GM23338 (cell line): ENCODE results near the gene PHGDH. TPM values are rescaled to one million over a fixed set of nuclear protein-coding genes. Genes with fewer than 3 reads are reported as not detected.

ENCODE experiments used
- ATAC-seq: fragments of 200-7000 bp; cut with Tn5 transposase; 3 replicates; pipeline ENCODE4 v1.9.1; 2020
- DNase-seq: peaks from one replicate; pipeline ENCODE4 v3.0.0-alpha.2; 2015; ENCODE audit warnings: low spot score
- H2AFZ ChIP-seq: fragments of 200-600 bp; sonication (generic); 2 replicates; pipeline ENCODE4 v1.8.0; 2016; ENCODE audit warnings: antibody characterized with exemption, mild to moderate bottlenecking, moderate library complexity
- H3F3A ChIP-seq: fragments of 200-600 bp; sonication (generic); replicated peaks from 2 replicates; pipeline ENCODE4 v1.8.0; 2017; ENCODE audit warnings: antibody characterized with exemption, mixed run types, low read depth
- H3K27ac ChIP-seq: fragments of 200-600 bp; sonication (generic); 2 replicates; pipeline ENCODE4 v1.6.1; 2016; ENCODE audit warnings: low read depth
- H3K27me3 ChIP-seq: fragments of 200-600 bp; sonication (generic); 2 replicates; pipeline ENCODE4 v1.8.0; 2016; ENCODE audit warnings: mild to moderate bottlenecking, mixed run types, moderate library complexity; ENCODE audit not compliant: insufficient read depth
- H3K36me3 ChIP-seq: fragments of 200-600 bp; sonication (generic); 2 replicates; pipeline ENCODE4 v1.8.0; 2016; ENCODE audit warnings: mild to moderate bottlenecking; ENCODE audit not compliant: insufficient read depth
- H3K4me1 ChIP-seq: fragments of 200-600 bp; sonication (generic); 2 replicates; pipeline ENCODE4 v1.8.0; 2016; ENCODE audit warnings: mild to moderate bottlenecking, moderate library complexity; ENCODE audit not compliant: insufficient read depth
- H3K4me2 ChIP-seq: fragments of 200-600 bp; sonication (generic); 2 replicates; pipeline ENCODE4 v1.7.1; 2017; ENCODE audit warnings: mixed run types
- H3K4me3 ChIP-seq: fragments of 200-600 bp; sonication (generic); 2 replicates; pipeline ENCODE4 v1.6.1; 2016; ENCODE audit warnings: mixed run types
- H3K79me2 ChIP-seq: fragments of 200-600 bp; sonication (generic); replicated peaks from 2 replicates; pipeline ENCODE4 v1.8.0; 2017; ENCODE audit warnings: mild to moderate bottlenecking; ENCODE audit not compliant: insufficient read depth
- H3K9me2 ChIP-seq: fragments of 200-600 bp; sonication (generic); 2 replicates; pipeline ENCODE4 v1.8.0; 2017; ENCODE audit not compliant: insufficient read depth
- H4K20me1 ChIP-seq: fragments of 200-600 bp; sonication (generic); replicated peaks from 2 replicates; pipeline ENCODE4 v1.8.0; 2017; ENCODE audit warnings: mild to moderate bottlenecking; ENCODE audit not compliant: insufficient read depth
- H3K27ac Mint-ChIP-seq: 2 replicates; pipeline ENCODE4 v1.8.0; 2020; ENCODE audit warnings: inconsistent platforms, mild to moderate bottlenecking, moderate library complexity, mixed read lengths
- H3K27me3 Mint-ChIP-seq: 3 replicates; pipeline ENCODE4 v1.8.0; 2022; ENCODE audit warnings: low read depth, mild to moderate bottlenecking, moderate library complexity, mixed read lengths, inconsistent platforms; ENCODE audit not compliant: insufficient read depth, poor library complexity
- H3K36me3 Mint-ChIP-seq: 3 replicates; pipeline ENCODE4 v1.8.0; 2021; ENCODE audit warnings: low read depth, mild to moderate bottlenecking, inconsistent platforms, moderate library complexity, mixed read lengths
- H3K4me1 Mint-ChIP-seq: 3 replicates; pipeline ENCODE4 v1.8.0; 2020; ENCODE audit warnings: mild to moderate bottlenecking, inconsistent platforms, mixed read lengths
- H3K4me3 Mint-ChIP-seq: 3 replicates; pipeline ENCODE4 v1.8.0; 2021; ENCODE audit warnings: moderate library complexity, mild to moderate bottlenecking, inconsistent platforms, mixed read lengths
- H3K9me3 Mint-ChIP-seq: 3 replicates; pipeline ENCODE4 v1.8.0; 2020; ENCODE audit warnings: moderate library complexity, mild to moderate bottlenecking, inconsistent platforms, mixed read lengths
- CREB1 ChIP-seq: fragments of 250-450 bp; sonication (Bioruptor Pico); IDR thresholded peaks from 2 replicates; pipeline ENCODE4 v1.5.0; 2020; ENCODE audit warnings: low read depth, mild to moderate bottlenecking, moderate library complexity
- CTCF ChIP-seq, 2 experiments: fragments of 200-600 bp in 1 of 2; sonication (generic) in 1 of 2; conservative IDR thresholded peaks; 2 replicates each; pipeline versions ENCODE4 v1.5.1 to v1.6.1; 2016 to 2017; ENCODE audit warnings: antibody characterized with exemption in 2 of 2, low read depth in 2 of 2, mild to moderate bottlenecking in 2 of 2, moderate library complexity in 1 of 2
- ETS1 ChIP-seq: IDR thresholded peaks from 2 replicates; pipeline ENCODE4 v1.6.1; 2016; ENCODE audit warnings: antibody characterized with exemption
- EZH2 ChIP-seq: fragments of 200-600 bp; sonication (generic); IDR thresholded peaks from one replicate; pipeline ENCODE4 v1.8.0; 2017; ENCODE audit warnings: antibody characterized with exemption, mild to moderate bottlenecking, low read depth; ENCODE audit not compliant: unreplicated experiment
- EZH2phosphoT487 ChIP-seq: fragments of 200-600 bp; sonication (generic); IDR thresholded peaks from one replicate; pipeline ENCODE4 v1.8.1; 2018; ENCODE audit warnings: antibody characterized with exemption; ENCODE audit not compliant: unreplicated experiment
- JUNB ChIP-seq: IDR thresholded peaks from one replicate; pipeline ENCODE4 v1.6.1; 2016; ENCODE audit warnings: antibody characterized with exemption; ENCODE audit not compliant: unreplicated experiment
- NANOG ChIP-seq: IDR thresholded peaks from 2 replicates; pipeline ENCODE4 v1.6.1; 2016; ENCODE audit warnings: antibody characterized with exemption, borderline replicate concordance
- POLR2AphosphoS5 ChIP-seq: IDR thresholded peaks from 2 replicates; pipeline ENCODE4 v1.6.1; 2016; ENCODE audit warnings: antibody characterized with exemption, low read depth
- REST ChIP-seq: IDR thresholded peaks from one replicate; pipeline ENCODE4 v1.6.1; 2018; ENCODE audit warnings: antibody characterized with exemption; ENCODE audit not compliant: unreplicated experiment
- STAT1 ChIP-seq: IDR thresholded peaks from one replicate; pipeline ENCODE4 v1.6.1; 2016; ENCODE audit warnings: antibody characterized with exemption; ENCODE audit not compliant: unreplicated experiment
- ZNF114 ChIP-seq: fragments of 250-450 bp; sonication (Bioruptor Pico); IDR thresholded peaks from 2 replicates; pipeline ENCODE4 v1.5.0; 2020; ENCODE audit warnings: mild to moderate bottlenecking, moderate library complexity
- ZNF331 ChIP-seq: fragments of 250-450 bp; sonication (Bioruptor Pico); IDR thresholded peaks from 2 replicates; pipeline ENCODE4 v1.5.0; 2020; ENCODE audit warnings: low read depth, mild to moderate bottlenecking, moderate library complexity
- polyA plus RNA-seq: library from polyadenylated mRNA; unstranded; fragments of >200 nt; fragmentation: Nextera tagmentation; extraction: Ambion mirVana; gene quantifications from 2 replicates; pipeline ENCODE4 v1.2.1, GENCODE V29; 2016
- total RNA-seq: library from RNA; depleted of rRNA; stranded (reverse); fragments of >200 nt; shearing (Covaris generic); gene quantifications from 2 replicates; pipeline ENCODE4 v1.2.3, GENCODE V29; 2014

PHGDH gene
- total and polyA plus RNA-seq, 2 experiments from 2014 or later: 612 to 885 TPM

- Mint-ChIP-seq H3K9me3 (no peaks in the 10 kb centered on the region), H3K4me3 (no peak overlapping the region), H3K4me1 (peaks cover 10% of the 10 kb centered on the region; the same call in 2 of the 3 replicates), H3K36me3 (no peaks in the 10 kb centered on the region), H3K27ac (no peak overlapping the region), H3K27me3 (no peaks in the 10 kb centered on the region)
- Histone ChIP-seq H2AFZ (peak overlapping the region; percentile 59; the same call in 1 of the 2 replicates), H3K4me1 (no peaks in the 10 kb centered on the region), H3K4me3 (no peak overlapping the region), H3K27ac (no peak overlapping the region), H3K79me2 (no peaks in the 10 kb centered on the region), H3K27me3 (no peaks in the 10 kb centered on the region), H3K9me2 (no peaks in the 10 kb centered on the region), H4K20me1 (no peaks in the 10 kb centered on the region), H3K36me3 (no peaks in the 10 kb centered on the region), H3K4me2 (no peak overlapping the region), H3F3A (no peaks in the 10 kb centered on the region)
- ATAC-seq: no peak
- no peak for DNase-seq
- TF ChIP-seq ETS1: no peak
- TF ChIP-seq CTCF (conservative IDR thresholded peaks at IDR 0.05; ENCODE audit: low read depth in 2 of 2): no peak
- TF ChIP-seq JUNB: no peak
- no peak for TF ChIP-seq EZH2phosphoT487
Observed at GRCh38 chr1:119783354-119784185, 71.8 kb downstream of the PHGDH start.

GRCh38 chr1:119784191-119784781 is 72.6 kb downstream of the PHGDH start:
- Mint-ChIP-seq H3K4me3 (no peak overlapping the region), H3K27me3 (no peaks in the 10 kb centered on the region), H3K9me3 (no peaks in the 10 kb centered on the region), H3K27ac (no peak overlapping the region), H3K36me3 (no peaks in the 10 kb centered on the region), H3K4me1 (peaks cover 10% of the 10 kb centered on the region; the same call in 2 of the 3 replicates)
- H3K4me2 ChIP-seq: no peak overlapping the region
- H3K4me3 ChIP-seq: no peak overlapping the region
- no peak for ATAC-seq
- H3K9me2 ChIP-seq: no peaks in the 10 kb centered on the region
- no peak overlapping the region for H2AFZ ChIP-seq
- no peaks in the 10 kb centered on the region for H3K36me3 ChIP-seq
- no peaks in the 10 kb centered on the region for H3F3A ChIP-seq
- H4K20me1 ChIP-seq: no peaks in the 10 kb centered on the region
- no peak overlapping the region for H3K27ac ChIP-seq
- no peaks in the 10 kb centered on the region for H3K4me1 ChIP-seq
- DNase-seq: no peak
- no peaks in the 10 kb centered on the region for H3K27me3 ChIP-seq
- H3K79me2 ChIP-seq: no peaks in the 10 kb centered on the region
- TF ChIP-seq REST (no peak), ZNF331 (CRISPR knock-in tag) (no peak), CTCF (conservative IDR thresholded peaks at IDR 0.05; ENCODE audit: low read depth in 2 of 2) (no peak), POLR2AphosphoS5 (no peak), EZH2phosphoT487 (no peak), ZNF114 (CRISPR knock-in tag) (no peak), NANOG (no peak), JUNB (no peak), EZH2 (no peak), CREB1 (CRISPR knock-in tag) (no peak), STAT1 (no peak), ETS1 (no peak)
